GM23338 (cell line): Measurements from ENCODE around the gene RAB37. TPM values are rescaled to one million over a fixed set of nuclear protein-coding genes. Genes with fewer than 3 reads are reported as not detected.

ENCODE experiments used
- ATAC-seq: fragments of 200-7000 bp; cut with Tn5 transposase; 3 replicates; pipeline ENCODE4 v1.9.1; 2020
- DNase-seq: peaks from one replicate; pipeline ENCODE4 v3.0.0-alpha.2; 2015; ENCODE audit warnings: low spot score
- H2AFZ ChIP-seq: fragments of 200-600 bp; sonication (generic); 2 replicates; pipeline ENCODE4 v1.8.0; 2016; ENCODE audit warnings: antibody characterized with exemption, mild to moderate bottlenecking, moderate library complexity
- H3F3A ChIP-seq: fragments of 200-600 bp; sonication (generic); replicated peaks from 2 replicates; pipeline ENCODE4 v1.8.0; 2017; ENCODE audit warnings: antibody characterized with exemption, mixed run types, low read depth
- H3K27ac ChIP-seq: fragments of 200-600 bp; sonication (generic); 2 replicates; pipeline ENCODE4 v1.6.1; 2016; ENCODE audit warnings: low read depth
- H3K27me3 ChIP-seq: fragments of 200-600 bp; sonication (generic); 2 replicates; pipeline ENCODE4 v1.8.0; 2016; ENCODE audit warnings: mild to moderate bottlenecking, mixed run types, moderate library complexity; ENCODE audit not compliant: insufficient read depth
- H3K36me3 ChIP-seq: fragments of 200-600 bp; sonication (generic); 2 replicates; pipeline ENCODE4 v1.8.0; 2016; ENCODE audit warnings: mild to moderate bottlenecking; ENCODE audit not compliant: insufficient read depth
- H3K4me1 ChIP-seq: fragments of 200-600 bp; sonication (generic); 2 replicates; pipeline ENCODE4 v1.8.0; 2016; ENCODE audit warnings: mild to moderate bottlenecking, moderate library complexity; ENCODE audit not compliant: insufficient read depth
- H3K4me2 ChIP-seq: fragments of 200-600 bp; sonication (generic); 2 replicates; pipeline ENCODE4 v1.7.1; 2017; ENCODE audit warnings: mixed run types
- H3K4me3 ChIP-seq: fragments of 200-600 bp; sonication (generic); 2 replicates; pipeline ENCODE4 v1.6.1; 2016; ENCODE audit warnings: mixed run types
- H3K79me2 ChIP-seq: fragments of 200-600 bp; sonication (generic); replicated peaks from 2 replicates; pipeline ENCODE4 v1.8.0; 2017; ENCODE audit warnings: mild to moderate bottlenecking; ENCODE audit not compliant: insufficient read depth
- H3K9me2 ChIP-seq: fragments of 200-600 bp; sonication (generic); 2 replicates; pipeline ENCODE4 v1.8.0; 2017; ENCODE audit not compliant: insufficient read depth
- H4K20me1 ChIP-seq: fragments of 200-600 bp; sonication (generic); replicated peaks from 2 replicates; pipeline ENCODE4 v1.8.0; 2017; ENCODE audit warnings: mild to moderate bottlenecking; ENCODE audit not compliant: insufficient read depth
- H3K27ac Mint-ChIP-seq: 2 replicates; pipeline ENCODE4 v1.8.0; 2020; ENCODE audit warnings: inconsistent platforms, mild to moderate bottlenecking, moderate library complexity, mixed read lengths
- H3K27me3 Mint-ChIP-seq: 3 replicates; pipeline ENCODE4 v1.8.0; 2022; ENCODE audit warnings: low read depth, mild to moderate bottlenecking, moderate library complexity, mixed read lengths, inconsistent platforms; ENCODE audit not compliant: insufficient read depth, poor library complexity
- H3K36me3 Mint-ChIP-seq: 3 replicates; pipeline ENCODE4 v1.8.0; 2021; ENCODE audit warnings: low read depth, mild to moderate bottlenecking, inconsistent platforms, moderate library complexity, mixed read lengths
- H3K4me1 Mint-ChIP-seq: 3 replicates; pipeline ENCODE4 v1.8.0; 2020; ENCODE audit warnings: mild to moderate bottlenecking, inconsistent platforms, mixed read lengths
- H3K4me3 Mint-ChIP-seq: 3 replicates; pipeline ENCODE4 v1.8.0; 2021; ENCODE audit warnings: moderate library complexity, mild to moderate bottlenecking, inconsistent platforms, mixed read lengths
- H3K9me3 Mint-ChIP-seq: 3 replicates; pipeline ENCODE4 v1.8.0; 2020; ENCODE audit warnings: moderate library complexity, mild to moderate bottlenecking, inconsistent platforms, mixed read lengths
- CREB1 ChIP-seq: fragments of 250-450 bp; sonication (Bioruptor Pico); IDR thresholded peaks from 2 replicates; pipeline ENCODE4 v1.5.0; 2020; ENCODE audit warnings: low read depth, mild to moderate bottlenecking, moderate library complexity
- EZH2 ChIP-seq: fragments of 200-600 bp; sonication (generic); IDR thresholded peaks from one replicate; pipeline ENCODE4 v1.8.0; 2017; ENCODE audit warnings: antibody characterized with exemption, mild to moderate bottlenecking, low read depth; ENCODE audit not compliant: unreplicated experiment
- EZH2phosphoT487 ChIP-seq: fragments of 200-600 bp; sonication (generic); IDR thresholded peaks from one replicate; pipeline ENCODE4 v1.8.1; 2018; ENCODE audit warnings: antibody characterized with exemption; ENCODE audit not compliant: unreplicated experiment
- JUNB ChIP-seq: IDR thresholded peaks from one replicate; pipeline ENCODE4 v1.6.1; 2016; ENCODE audit warnings: antibody characterized with exemption; ENCODE audit not compliant: unreplicated experiment
- NANOG ChIP-seq: IDR thresholded peaks from 2 replicates; pipeline ENCODE4 v1.6.1; 2016; ENCODE audit warnings: antibody characterized with exemption, borderline replicate concordance
- POLR2AphosphoS5 ChIP-seq: IDR thresholded peaks from 2 replicates; pipeline ENCODE4 v1.6.1; 2016; ENCODE audit warnings: antibody characterized with exemption, low read depth
- STAT1 ChIP-seq: IDR thresholded peaks from one replicate; pipeline ENCODE4 v1.6.1; 2016; ENCODE audit warnings: antibody characterized with exemption; ENCODE audit not compliant: unreplicated experiment
- ZNF331 ChIP-seq: fragments of 250-450 bp; sonication (Bioruptor Pico); IDR thresholded peaks from 2 replicates; pipeline ENCODE4 v1.5.0; 2020; ENCODE audit warnings: low read depth, mild to moderate bottlenecking, moderate library complexity
- polyA plus RNA-seq: library from polyadenylated mRNA; unstranded; fragments of >200 nt; fragmentation: Nextera tagmentation; extraction: Ambion mirVana; gene quantifications from 2 replicates; pipeline ENCODE4 v1.2.1, GENCODE V29; 2016
- total RNA-seq: library from RNA; depleted of rRNA; stranded (reverse); fragments of >200 nt; shearing (Covaris generic); gene quantifications from 2 replicates; pipeline ENCODE4 v1.2.3, GENCODE V29; 2014
- TF ChIP-seq, protein P1 (sequence below): IDR thresholded peaks from 2 replicates; pipeline ENCODE4 v1.6.1; 2016; ENCODE audit warnings: antibody characterized with exemption

Gene RAB37
- total and polyA plus RNA-seq, 2 experiments from 2014 or later = 3.3 to 5.2 TPM

DNA sequence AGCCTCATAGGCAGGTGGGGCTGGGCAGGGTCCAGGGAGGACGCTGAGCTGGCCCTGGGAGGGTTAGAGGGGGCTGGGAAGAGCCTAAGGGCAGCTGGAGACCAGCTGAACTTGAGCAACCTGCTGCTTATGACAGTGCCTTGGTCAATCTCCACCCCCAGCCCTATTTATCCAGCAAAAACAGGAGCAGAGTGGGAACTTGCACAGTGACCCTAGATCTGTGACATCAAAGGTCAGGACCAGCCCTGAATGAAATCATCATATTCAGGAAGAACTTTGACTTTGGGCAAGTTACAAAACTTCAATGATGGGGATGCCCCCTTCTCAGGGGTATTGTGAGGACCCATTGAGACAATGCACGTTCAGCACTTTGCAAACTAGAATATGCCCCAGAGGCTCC lies 33.7 kb upstream of the RAB37 start:
- no peak for DNase-seq
- Mint-ChIP-seq H3K27ac (no peak overlapping the region), H3K4me3 (no peak overlapping the region), H3K9me3 (no peaks in the 10 kb centered on the region), H3K36me3 (no peaks in the 10 kb centered on the region), H3K4me1 (no peaks in the 10 kb centered on the region), H3K27me3 (peaks cover 10% of the 10 kb centered on the region)
- Histone ChIP-seq H3K27me3 (no peaks in the 10 kb centered on the region), H3K36me3 (no peaks in the 10 kb centered on the region), H3K4me1 (no peaks in the 10 kb centered on the region), H3K9me2 (0 out of 2 replicates have a peak, but pooled peaks cover 7% of the 10 kb centered on the region), H3K27ac (no peak overlapping the region), H3K4me3 (no peak overlapping the region), H4K20me1 (no peaks in the 10 kb centered on the region), H3K4me2 (no peak overlapping the region), H3K79me2 (no peaks in the 10 kb centered on the region), H3F3A (no peaks in the 10 kb centered on the region), H2AFZ (no peak overlapping the region)
- no peak for TF ChIP-seq STAT1
- no peak for TF ChIP-seq EZH2
- TF ChIP-seq ZNF331 (CRISPR knock-in tag) = no peak
- TF ChIP-seq CREB1 (CRISPR knock-in tag) = no peak
- no peak for TF ChIP-seq EZH2phosphoT487
- ATAC-seq = no peak

DNA sequence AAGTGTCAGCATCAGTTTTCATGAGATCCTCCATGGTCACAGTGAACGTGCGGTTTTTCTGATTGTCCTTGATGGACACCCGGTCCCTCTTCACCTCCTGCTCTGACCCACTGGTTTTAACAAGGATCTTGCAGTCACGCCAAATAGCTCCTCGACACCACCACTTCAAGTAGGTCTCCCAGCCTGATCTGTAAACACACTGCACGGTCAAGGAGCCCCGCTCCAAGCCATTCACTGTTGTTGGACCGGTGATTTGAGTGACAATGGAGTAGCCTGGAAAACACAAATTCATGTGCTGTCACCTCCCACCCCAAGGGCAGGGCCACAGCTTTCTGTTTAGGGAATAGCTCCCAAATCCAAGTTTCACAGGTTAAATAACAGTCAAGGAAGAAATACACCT lies 32.5 kb upstream of the RAB37 start:
- no peak for DNase-seq
- Histone ChIP-seq H3K36me3 (no peaks in the 10 kb centered on the region), H3K9me2 (0 out of 2 replicates have a peak, but pooled peaks cover 7% of the 10 kb centered on the region), H3K4me3 (no peak overlapping the region), H3K79me2 (no peaks in the 10 kb centered on the region), H3K4me2 (no peak overlapping the region), H3K4me1 (no peaks in the 10 kb centered on the region), H4K20me1 (no peaks in the 10 kb centered on the region), H3F3A (no peaks in the 10 kb centered on the region), H2AFZ (no peak overlapping the region), H3K27ac (no peak overlapping the region), H3K27me3 (no peaks in the 10 kb centered on the region)
- H3K27me3 Mint-ChIP-seq = peaks cover 7% of the 10 kb centered on the region
- H3K36me3 Mint-ChIP-seq = no peaks in the 10 kb centered on the region
- H3K4me1 Mint-ChIP-seq = no peaks in the 10 kb centered on the region
- H3K4me3 Mint-ChIP-seq = no peak overlapping the region
- no peak for TF ChIP-seq ZNF331 (CRISPR knock-in tag)
- TF ChIP-seq POLR2AphosphoS5 = no peak
- no peak for TF ChIP-seq EZH2phosphoT487
- TF ChIP-seq EZH2 = no peak
- no peak for ATAC-seq
- H3K27ac Mint-ChIP-seq = no peak overlapping the region
- no peaks in the 10 kb centered on the region for H3K9me3 Mint-ChIP-seq

DNA sequence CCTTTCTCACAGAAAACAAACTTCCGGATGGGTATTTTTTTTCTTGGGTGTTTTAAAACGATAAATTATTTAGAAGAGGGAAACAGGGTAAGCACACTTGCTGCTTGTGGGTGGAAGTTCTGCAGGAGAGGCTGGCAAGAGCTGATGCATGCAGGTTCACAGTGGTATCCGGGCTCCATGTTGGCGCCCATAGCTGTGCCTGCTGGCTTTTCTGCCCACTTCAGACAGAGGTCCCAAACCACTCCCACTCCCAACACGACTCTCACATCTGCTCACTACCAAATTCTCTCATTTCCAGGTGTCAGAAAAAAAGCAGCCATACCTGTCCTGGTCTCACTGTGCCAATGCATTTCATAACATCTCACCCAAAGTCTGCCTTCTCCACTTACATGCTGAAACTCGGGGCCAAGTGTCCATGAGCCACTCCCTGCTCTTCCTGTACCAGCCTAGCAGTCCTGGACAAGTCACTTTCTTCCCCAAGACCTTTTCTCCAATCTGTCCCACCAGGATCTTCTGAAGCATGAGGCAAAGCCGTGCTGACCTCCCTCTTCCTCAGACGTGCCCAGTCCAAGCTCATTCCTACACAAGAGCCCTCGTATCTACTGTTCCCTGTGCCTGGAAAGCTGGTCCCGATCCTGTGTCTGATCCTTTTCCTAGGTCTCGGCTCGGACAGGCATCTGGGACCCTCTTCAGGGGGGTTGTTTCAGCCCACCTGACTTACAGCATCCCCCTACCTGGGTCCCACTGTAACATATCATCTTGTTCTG lies 25.8 kb upstream of the RAB37 start:
- Mint-ChIP-seq H3K4me3 (no peak overlapping the region), H3K27ac (no peak overlapping the region), H3K4me1 (peaks cover 2% of the 10 kb centered on the region; the same call in 1 of the 3 replicates), H3K9me3 (no peaks in the 10 kb centered on the region), H3K36me3 (no peaks in the 10 kb centered on the region), H3K27me3 (peaks cover 8% of the 10 kb centered on the region)
- Histone ChIP-seq H3K27me3 (no peaks in the 10 kb centered on the region), H4K20me1 (no peaks in the 10 kb centered on the region), H3K36me3 (no peaks in the 10 kb centered on the region), H3K4me2 (no peak overlapping the region), H3K4me1 (no peaks in the 10 kb centered on the region), H3K79me2 (no peaks in the 10 kb centered on the region), H3K9me2 (0 out of 2 replicates have a peak, but pooled peaks cover 7% of the 10 kb centered on the region), H3F3A (no peaks in the 10 kb centered on the region), H3K27ac (no peak overlapping the region), H3K4me3 (no peak overlapping the region), H2AFZ (no peak overlapping the region)
- DNase-seq (no peak), ATAC-seq (no peak)
- TF ChIP-seq POLR2AphosphoS5 (no peak), JUNB (no peak), CREB1 (CRISPR knock-in tag) (no peak), EZH2phosphoT487 (no peak), NANOG (no peak)
- TF ChIP-seq, protein P1, sequence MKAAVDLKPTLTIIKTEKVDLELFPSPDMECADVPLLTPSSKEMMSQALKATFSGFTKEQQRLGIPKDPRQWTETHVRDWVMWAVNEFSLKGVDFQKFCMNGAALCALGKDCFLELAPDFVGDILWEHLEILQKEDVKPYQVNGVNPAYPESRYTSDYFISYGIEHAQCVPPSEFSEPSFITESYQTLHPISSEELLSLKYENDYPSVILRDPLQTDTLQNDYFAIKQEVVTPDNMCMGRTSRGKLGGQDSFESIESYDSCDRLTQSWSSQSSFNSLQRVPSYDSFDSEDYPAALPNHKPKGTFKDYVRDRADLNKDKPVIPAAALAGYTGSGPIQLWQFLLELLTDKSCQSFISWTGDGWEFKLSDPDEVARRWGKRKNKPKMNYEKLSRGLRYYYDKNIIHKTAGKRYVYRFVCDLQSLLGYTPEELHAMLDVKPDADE = no peak
